Measurements from ENCODE around the gene ZNF726. TPM values are rescaled to one million over a fixed set of nuclear protein-coding genes. Genes with fewer than 3 reads are reported as not detected.

ZNF726 gene
- 17.2 TPM for total RNA-seq

GRCh38 chr19:23914402-23915286, at the start of gene ZNF726:
TSS of gene ZNF726 (plus strand) at chr19:23914886. CDS start at chr19:23914995, 109 bp downstream.

Other genes with a start within 250 kb of the ZNF726 start
- gene ZNF675, start 227.7 kb upstream of the ZNF726 start, total RNA-seq, result 67.3 TPM
- gene ZNF681, start 156.0 kb upstream of the ZNF726 start, total RNA-seq, result 21.9 TPM
- gene ZNF254, start 172.3 kb downstream of the ZNF726 start, total RNA-seq, result 146 TPM

Data from parietal lobe (tissue), 1 donor.